ENCODE data around the gene CCDC187.
"Not testable (repeated sequence)": the region's sequence is repeated elsewhere in the genome, so short reads cannot be mapped to it uniquely, and the experiment has no call there.

CCDC187 gene

GRCh38 chr9:136327304-136327974 is 23.5 kb upstream of the CCDC187 start, which contains the start of gene GPSM1:
GPSM1 (plus strand) TSS chr9:136327539; CDS start chr9:136327696, 157 bp downstream.
- no peak for DNase-seq (ENCODE audit: low spot score)

- no peak for DNase-seq (ENCODE audit: low spot score)
Observed at GRCh38 chr9:136326761-136327303, 22.9 kb upstream of the CCDC187 start.

- no peak for DNase-seq (ENCODE audit: low spot score)
Observed at GRCh38 chr9:136326061-136326760, 22.3 kb upstream of the CCDC187 start.

- no peak for DNase-seq (ENCODE audit: low spot score)
Observed at GRCh38 chr9:136325358-136325757, 21.5 kb upstream of the CCDC187 start.

- no peak for DNase-seq (ENCODE audit: low spot score)
Observed at GRCh38 chr9:136324501-136325300, 20.8 kb upstream of the CCDC187 start.

- no peak for DNase-seq (ENCODE audit: low spot score)
Observed at GRCh38 chr9:136323371-136323789, 19.5 kb upstream of the CCDC187 start.

- no peak for DNase-seq (ENCODE audit: low spot score)
Observed at GRCh38 chr9:136322756-136323330, 18.9 kb upstream of the CCDC187 start.

- no peak for DNase-seq (ENCODE audit: low spot score)
Observed at GRCh38 chr9:136321561-136321960, 17.7 kb upstream of the CCDC187 start.

- not testable (repeated sequence) for DNase-seq (ENCODE audit: low spot score)
Observed at GRCh38 chr9:136320972-136321371, 17.1 kb upstream of the CCDC187 start.

GRCh38 chr9:136319955-136320354 is 16.1 kb upstream of the CCDC187 start:
- not testable (repeated sequence) for DNase-seq (ENCODE audit: low spot score)

- not testable (repeated sequence) for DNase-seq (ENCODE audit: low spot score)
Observed at GRCh38 chr9:136319244-136319643, 15.3 kb upstream of the CCDC187 start.

- DNase-seq (ENCODE audit: low spot score): no peak
Observed at GRCh38 chr9:136318776-136319241, 14.9 kb upstream of the CCDC187 start.

GRCh38 chr9:136318111-136318775 is 14.3 kb upstream of the CCDC187 start:
- no peak for DNase-seq (ENCODE audit: low spot score)

- DNase-seq (ENCODE audit: low spot score): no peak
Observed at GRCh38 chr9:136317695-136318094, 13.8 kb upstream of the CCDC187 start.

- no peak for DNase-seq (ENCODE audit: low spot score)
Observed at GRCh38 chr9:136316896-136317676, 13.2 kb upstream of the CCDC187 start.

- DNase-seq (ENCODE audit: low spot score): no peak
Observed at GRCh38 chr9:136316271-136316751, 12.4 kb upstream of the CCDC187 start.

GRCh38 chr9:136314944-136315343 is 11.1 kb upstream of the CCDC187 start:
- DNase-seq (ENCODE audit: low spot score): no peak

- DNase-seq (ENCODE audit: low spot score): no peak
Observed at GRCh38 chr9:136314056-136314416, 10.1 kb upstream of the CCDC187 start.

- DNase-seq (ENCODE audit: low spot score): no peak
Observed at GRCh38 chr9:136313111-136314055, 9.5 kb upstream of the CCDC187 start.

Data from SK-N-DZ (cell line).